Measurements from ENCODE around the gene TRPM3. TPM values are rescaled to one million over a fixed set of nuclear protein-coding genes. Genes with fewer than 3 reads are reported as not detected.

TRPM3 gene
- polyA plus RNA-seq, 2 of the 4 experiments (the other 2 are of a cell fraction), result not detected

DNA sequence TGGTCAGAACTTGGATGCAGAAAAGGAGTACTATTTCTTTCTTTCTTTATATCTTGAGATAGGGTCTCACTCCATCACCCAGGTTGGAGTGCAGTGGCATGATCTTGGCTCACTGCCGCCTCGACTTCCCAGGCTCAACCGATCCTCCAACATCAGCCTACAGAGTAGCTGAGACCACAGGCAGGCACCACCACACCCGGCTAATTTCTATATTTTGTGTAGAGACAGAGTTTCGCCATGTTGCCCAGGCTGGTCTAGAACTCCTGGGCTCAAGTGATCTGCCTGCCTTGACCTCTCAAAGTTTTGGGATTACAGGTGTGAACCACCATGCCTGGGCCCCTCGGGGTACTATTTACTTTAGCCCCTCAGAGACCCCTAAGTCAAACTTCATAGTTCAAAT is 323.4 kb downstream of the TRPM3 start:
- no peak overlapping the region for H3K4me3 ChIP-seq
- FAIRE-seq, result no peak
- ATAC-seq, result no peak
- H3K4me2 ChIP-seq, result no peak overlapping the region
- no peak for DNase-seq (ENCODE audit: low read depth in 1 of 2, low spot score in 1 of 2)
- TF ChIP-seq MAZ (IDR thresholded peaks at IDR 0.05; ENCODE audit: borderline replicate concordance, low read depth, low read length) (no peak), JUNB (IDR thresholded peaks at IDR 0.05) (no peak), RAD21 (conservative IDR thresholded peaks at IDR 0.05 in 1 of 2, IDR thresholded peaks at IDR 0.05 in 1 of 2) (no peak), CHD4 (IDR thresholded peaks at IDR 0.05; ENCODE audit: borderline replicate concordance) (no peak), TP53 (CRISPR knock-in tag; IDR thresholded peaks at IDR 0.05) (no peak), POLR2AphosphoS2 (conservative IDR thresholded peaks at IDR 0.05; ENCODE audit: low read length) (no peak), JUN (IDR thresholded peaks at IDR 0.05) (no peak)
- TF ChIP-seq, protein P1, sequence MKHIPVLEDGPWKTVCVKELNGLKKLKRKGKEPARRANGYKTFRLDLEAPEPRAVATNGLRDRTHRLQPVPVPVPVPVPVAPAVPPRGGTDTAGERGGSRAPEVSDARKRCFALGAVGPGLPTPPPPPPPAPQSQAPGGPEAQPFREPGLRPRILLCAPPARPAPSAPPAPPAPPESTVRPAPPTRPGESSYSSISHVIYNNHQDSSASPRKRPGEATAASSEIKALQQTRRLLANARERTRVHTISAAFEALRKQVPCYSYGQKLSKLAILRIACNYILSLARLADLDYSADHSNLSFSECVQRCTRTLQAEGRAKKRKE (CRISPR knock-in tag; IDR thresholded peaks at IDR 0.05; ENCODE audit: low read depth), result no peak
- CTCF ChIA-PET, result interaction anchor here (1.6 kb wide), 1 partner anchor 28 kb away, joined by 6 read pairs; no protein-coding TSS in a partner anchor
- POLR2A ChIA-PET, result no interaction called here
- no peaks in the 10 kb centered on the region for H3K9me3 ChIP-seq
- 20% methylated on average over 6 of the region's 6 CpGs for WGBS (ENCODE audit: missing lambda C conversion rate)
- no peaks in the 10 kb centered on the region for H3K4me1 ChIP-seq
- H3K27ac ChIP-seq, result no peak overlapping the region

DNA sequence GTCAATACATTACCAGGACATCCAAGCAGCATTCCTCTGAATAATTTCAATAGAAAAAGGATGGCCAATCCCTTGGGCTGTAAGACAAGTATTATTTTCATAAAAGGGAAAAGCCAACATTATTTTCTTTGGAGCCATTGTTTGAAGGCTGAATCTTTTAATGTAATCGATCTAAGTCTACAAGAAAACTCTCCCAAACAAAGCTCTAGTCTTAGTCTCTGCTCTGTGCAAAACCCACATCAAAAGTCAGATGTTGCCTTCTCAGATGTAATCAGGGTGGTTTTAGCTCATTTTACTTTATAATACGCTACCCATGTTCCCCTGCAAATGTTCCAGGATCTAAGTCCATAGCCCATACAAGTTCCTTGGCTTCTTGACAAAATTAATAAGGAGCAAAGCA is 325.6 kb downstream of the TRPM3 start:
- DNase-seq (ENCODE audit: low read depth in 1 of 2, low spot score in 1 of 2), result no peak

DNA sequence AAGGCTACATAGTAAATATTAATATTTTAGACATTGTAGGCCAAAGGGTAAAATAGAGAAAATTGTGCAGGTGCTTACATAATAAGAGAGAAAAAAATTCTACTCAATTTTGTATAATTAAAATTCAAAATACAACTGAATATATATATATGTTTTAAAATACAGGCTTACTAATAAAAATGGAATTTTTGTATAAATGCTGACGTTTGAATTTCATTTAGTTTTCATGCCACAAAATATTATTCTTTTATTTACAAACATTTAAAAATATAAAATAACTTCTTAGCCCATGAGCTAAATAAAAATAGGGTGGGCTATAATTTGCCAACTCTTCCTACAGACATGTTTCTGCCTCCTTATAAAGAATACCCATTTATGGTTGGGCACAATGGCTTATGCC is 328.6 kb downstream of the TRPM3 start:
- CTCF ChIA-PET, result no interaction called here
- DNase-seq (ENCODE audit: low read depth in 1 of 2, low spot score in 1 of 2) (no peak), FAIRE-seq (no peak), ATAC-seq (no peak)
- 3% methylated on average over 1 of the region's 1 CpG for WGBS (ENCODE audit: missing lambda C conversion rate)
- TF ChIP-seq MAFK (IDR thresholded peaks at IDR 0.05; ENCODE audit: partially characterized antibody) (peak; percentile 46), POLR2A (IDR thresholded peaks at IDR 0.05; ENCODE audit: low read length) (no peak)
- H3K4me1 ChIP-seq, result no peaks in the 10 kb centered on the region
- H3K9me3 ChIP-seq, result no peaks in the 10 kb centered on the region
- no peak overlapping the region for H3K4me3 ChIP-seq
- H3K27ac ChIP-seq, result no peak overlapping the region
- H3K4me2 ChIP-seq, result no peak overlapping the region
- POLR2A ChIA-PET, result no interaction called here

More for the DNA sequence above, 325.6 kb downstream of the TRPM3 start:
- WGBS (ENCODE audit: missing lambda C conversion rate), result 0% methylated on average over 2 of the region's 2 CpGs
- TF ChIP-seq ZC3H11A (IDR thresholded peaks at IDR 0.05), result no peak
- no peak for TF ChIP-seq HEYL (CRISPR knock-in tag; IDR thresholded peaks at IDR 0.05)
- no peak for TF ChIP-seq FOSB (CRISPR knock-in tag; IDR thresholded peaks at IDR 0.05)
- no peak for TF ChIP-seq BHLHE40 (IDR thresholded peaks at IDR 0.05; ENCODE audit: low read depth, low read length)
- no peak for TF ChIP-seq RCOR1 (IDR thresholded peaks at IDR 0.05; ENCODE audit: low read depth, low read length)
- no peak for TF ChIP-seq HOXB13 (CRISPR knock-in tag; IDR thresholded peaks at IDR 0.05; ENCODE audit: low read depth)
- no peak for TF ChIP-seq POLR2A (IDR thresholded peaks at IDR 0.05; ENCODE audit: low read length)
- TF ChIP-seq JUN (IDR thresholded peaks at IDR 0.05), result no peak
- POLR2A ChIA-PET, result no interaction called here
- no peak overlapping the region for H3K4me3 ChIP-seq
- ATAC-seq (no peak), FAIRE-seq (no peak)
- H3K9me3 ChIP-seq, result no peaks in the 10 kb centered on the region
- CTCF ChIA-PET, result no interaction called here
- H3K4me1 ChIP-seq, result no peaks in the 10 kb centered on the region
- no peak overlapping the region for H3K4me2 ChIP-seq
- no peak overlapping the region for H3K27ac ChIP-seq

DNA sequence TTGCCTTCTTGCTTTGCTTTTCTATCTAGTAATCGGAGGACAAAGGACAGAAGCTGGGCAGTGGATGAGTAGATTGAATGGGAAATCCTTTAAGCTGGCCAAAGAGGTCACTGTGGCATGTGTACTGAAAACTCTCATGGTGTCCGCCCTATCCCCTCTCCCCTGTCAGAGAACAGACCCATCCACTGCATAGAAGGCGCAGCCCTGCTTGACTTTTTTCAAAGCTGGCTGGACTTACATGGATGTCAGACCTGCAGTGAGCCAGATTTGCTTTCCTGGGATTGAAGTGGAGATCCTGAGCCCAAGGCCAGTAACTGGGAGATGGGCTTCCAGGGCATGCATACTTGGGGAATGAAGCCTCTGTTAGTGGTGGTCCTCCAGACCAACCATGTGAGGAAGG is 329.5 kb downstream of the TRPM3 start:
- Histone ChIP-seq H3K4me3 (no peak overlapping the region), H3K4me2 (no peak overlapping the region), H3K27ac (no peak overlapping the region), H3K9me3 (no peaks in the 10 kb centered on the region), H3K4me1 (no peaks in the 10 kb centered on the region)
- ChIA-PET CTCF (no interaction called here), POLR2A (no interaction called here)
- WGBS (ENCODE audit: missing lambda C conversion rate), result 5% methylated on average over 3 of the region's 3 CpGs
- no peak for DNase-seq (ENCODE audit: low read depth in 1 of 2, low spot score in 1 of 2)
- FAIRE-seq, result no peak
- no peak for ATAC-seq
- TF ChIP-seq KDM5A (IDR thresholded peaks at IDR 0.05) (no peak), KDM1A (IDR thresholded peaks at IDR 0.05; ENCODE audit: low read depth) (no peak), RARB (CRISPR knock-in tag; IDR thresholded peaks at IDR 0.05) (no peak), CEBPB (IDR thresholded peaks at IDR 0.05) (no peak), ZFP36 (IDR thresholded peaks at IDR 0.05; ENCODE audit: borderline replicate concordance, partially characterized antibody) (no peak), TP53 (CRISPR knock-in tag; IDR thresholded peaks at IDR 0.05) (no peak), SREBF2 (IDR thresholded peaks at IDR 0.05) (no peak), BHLHE40 (IDR thresholded peaks at IDR 0.05; ENCODE audit: low read depth, low read length) (no peak), JUN (IDR thresholded peaks at IDR 0.05) (no peak), NR3C1 (IDR thresholded peaks at IDR 0.05) (no peak), POLR2A (IDR thresholded peaks at IDR 0.05; ENCODE audit: low read length) (no peak), RNF2 (IDR thresholded peaks at IDR 0.05; ENCODE audit: borderline replicate concordance, low read depth) (no peak), EP300 (IDR thresholded peaks at IDR 0.05) (no peak)
- TF ChIP-seq, protein P2, sequence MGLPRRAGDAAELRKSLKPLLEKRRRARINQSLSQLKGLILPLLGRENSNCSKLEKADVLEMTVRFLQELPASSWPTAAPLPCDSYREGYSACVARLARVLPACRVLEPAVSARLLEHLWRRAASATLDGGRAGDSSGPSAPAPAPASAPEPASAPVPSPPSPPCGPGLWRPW (IDR thresholded peaks at IDR 0.05), result no peak
- TF ChIP-seq, protein P3, sequence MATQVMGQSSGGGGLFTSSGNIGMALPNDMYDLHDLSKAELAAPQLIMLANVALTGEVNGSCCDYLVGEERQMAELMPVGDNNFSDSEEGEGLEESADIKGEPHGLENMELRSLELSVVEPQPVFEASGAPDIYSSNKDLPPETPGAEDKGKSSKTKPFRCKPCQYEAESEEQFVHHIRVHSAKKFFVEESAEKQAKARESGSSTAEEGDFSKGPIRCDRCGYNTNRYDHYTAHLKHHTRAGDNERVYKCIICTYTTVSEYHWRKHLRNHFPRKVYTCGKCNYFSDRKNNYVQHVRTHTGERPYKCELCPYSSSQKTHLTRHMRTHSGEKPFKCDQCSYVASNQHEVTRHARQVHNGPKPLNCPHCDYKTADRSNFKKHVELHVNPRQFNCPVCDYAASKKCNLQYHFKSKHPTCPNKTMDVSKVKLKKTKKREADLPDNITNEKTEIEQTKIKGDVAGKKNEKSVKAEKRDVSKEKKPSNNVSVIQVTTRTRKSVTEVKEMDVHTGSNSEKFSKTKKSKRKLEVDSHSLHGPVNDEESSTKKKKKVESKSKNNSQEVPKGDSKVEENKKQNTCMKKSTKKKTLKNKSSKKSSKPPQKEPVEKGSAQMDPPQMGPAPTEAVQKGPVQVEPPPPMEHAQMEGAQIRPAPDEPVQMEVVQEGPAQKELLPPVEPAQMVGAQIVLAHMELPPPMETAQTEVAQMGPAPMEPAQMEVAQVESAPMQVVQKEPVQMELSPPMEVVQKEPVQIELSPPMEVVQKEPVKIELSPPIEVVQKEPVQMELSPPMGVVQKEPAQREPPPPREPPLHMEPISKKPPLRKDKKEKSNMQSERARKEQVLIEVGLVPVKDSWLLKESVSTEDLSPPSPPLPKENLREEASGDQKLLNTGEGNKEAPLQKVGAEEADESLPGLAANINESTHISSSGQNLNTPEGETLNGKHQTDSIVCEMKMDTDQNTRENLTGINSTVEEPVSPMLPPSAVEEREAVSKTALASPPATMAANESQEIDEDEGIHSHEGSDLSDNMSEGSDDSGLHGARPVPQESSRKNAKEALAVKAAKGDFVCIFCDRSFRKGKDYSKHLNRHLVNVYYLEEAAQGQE (IDR thresholded peaks at IDR 0.05), result no peak

Measured in A549 (cell line).